ENCODE measurements around the gene RASGRP3. TPM values are rescaled to one million over a fixed set of nuclear protein-coding genes. Genes with fewer than 3 reads are reported as not detected.

RASGRP3 gene
- total RNA-seq, 1 experiment from 2014 or later: 0.59 TPM

DNA sequence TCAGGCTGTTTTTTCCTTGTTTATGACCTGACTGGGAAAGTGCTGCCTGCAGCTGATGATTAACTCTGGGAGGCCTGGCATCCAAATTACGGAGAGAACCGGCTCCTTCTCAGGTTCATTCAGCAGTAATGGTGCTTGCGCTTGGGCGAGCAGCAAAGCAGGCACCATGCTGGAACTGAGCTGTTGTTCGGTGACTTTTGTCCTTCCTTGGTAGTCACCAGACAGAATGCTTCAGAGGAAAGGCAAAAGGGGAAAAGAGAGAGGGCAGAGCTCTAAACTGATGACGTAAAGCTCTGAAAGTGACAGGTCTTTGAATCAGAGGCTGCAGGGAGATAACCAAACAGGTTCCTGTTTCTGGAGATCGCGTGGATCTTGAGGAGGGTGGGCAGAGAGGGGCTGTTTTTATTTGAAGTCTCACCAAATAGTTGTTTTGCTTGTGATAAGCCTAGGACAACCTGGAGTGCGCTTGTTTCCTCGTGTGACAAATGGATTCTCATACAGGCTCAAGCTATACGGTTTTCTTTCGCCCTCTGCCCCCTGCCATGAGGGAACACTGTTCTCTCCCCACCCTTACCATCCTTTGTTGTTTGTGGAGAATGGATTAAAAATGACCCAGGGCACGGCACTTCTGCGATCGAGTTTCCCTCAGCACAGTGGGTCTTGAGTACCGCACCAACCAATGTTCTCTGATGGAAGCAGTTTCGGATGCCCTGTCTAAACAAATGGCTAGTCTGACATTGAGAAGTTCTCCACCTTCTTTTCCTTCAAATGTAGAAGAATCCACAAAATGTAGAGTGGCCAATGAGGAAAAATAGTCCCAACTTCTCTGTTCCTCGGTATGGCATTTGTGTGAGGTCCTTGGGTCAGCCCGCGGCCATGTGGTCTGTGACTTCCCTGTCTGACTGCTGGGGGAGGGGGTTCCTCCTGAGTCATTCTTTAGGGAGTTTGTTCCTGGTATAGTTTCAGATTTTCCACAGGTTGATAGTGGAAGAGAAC, 1.3 kb downstream of the RASGRP3 start:
- Histone ChIP-seq H3K4me2 (ENCODE audit: low read length) (no peak overlapping the region), H4K20me1 (ENCODE audit: insufficient read depth) (no peaks in the 10 kb centered on the region), H3K9me2 (ENCODE audit: insufficient read depth) (no peaks in the 10 kb centered on the region), H3K27me3 (ENCODE audit: insufficient read depth, low read length) (no peaks in the 10 kb centered on the region), H3K9me3 (ENCODE audit: control insufficient read depth in 1 of 2, insufficient read depth in 1 of 2, low read depth in 1 of 2, low read length in 2 of 2) (no peaks in the 10 kb centered on the region), H3K36me3 (ENCODE audit: control insufficient read depth in 1 of 2, insufficient read depth in 2 of 2, low read length in 2 of 2) (no peaks in the 10 kb centered on the region), H3K27ac (ENCODE audit: low read depth, low read length) (no peak overlapping the region), H3K9ac (ENCODE audit: low read length) (no peak overlapping the region), H2AFZ (ENCODE audit: low read depth, low read length, poor library complexity, severe bottlenecking) (no peak overlapping the region), H3K4me1 (ENCODE audit: control insufficient read depth in 1 of 2, insufficient read depth in 2 of 2, low read length in 2 of 2) (peaks cover 0 to 19% of the 10 kb centered on the region in 2 experiments; a peak in 3 of 4 replicates), H3K79me2 (ENCODE audit: insufficient read depth, low read length) (no peaks in the 10 kb centered on the region), H3K4me3 (replicated peaks in 1 of 2; ENCODE audit: low read depth in 1 of 2, low read length in 2 of 2) (no peak overlapping the region)
- no peak for ATAC-seq
- DNase-seq (ENCODE audit: low read depth, low spot score): no peak
- POLR2A ChIA-PET: no interaction called here
- RAD21 ChIA-PET (ENCODE audit: low non-redundant PET in 1 of 2, low total read pairs in 2 of 2, uncharacterized antibody in 2 of 2, unreplicated experiment in 2 of 2): no interaction called here
- CTCF ChIA-PET: no interaction called here
- no TSS peak for BruUV-seq (replicated peaks)
- intact Hi-C loops (cut with micrococcal nuclease): loop anchor here (10.0 kb wide), 1 partner anchor 107 kb away; no protein-coding TSS in a partner anchor
- no peak for TF ChIP-seq SP1 (IDR thresholded peaks at IDR 0.05; ENCODE audit: low read depth)
- no peak for TF ChIP-seq REST (IDR thresholded peaks at IDR 0.05; ENCODE audit: low read depth)
- no peak for TF ChIP-seq YY1 (IDR thresholded peaks at IDR 0.05; ENCODE audit: extremely low read depth, insufficient replicate concordance, low read depth, low read length)
- no peak for TF ChIP-seq ZNF274 (IDR thresholded peaks at IDR 0.05; ENCODE audit: low read depth, low read length)
- TF ChIP-seq, protein P1, sequence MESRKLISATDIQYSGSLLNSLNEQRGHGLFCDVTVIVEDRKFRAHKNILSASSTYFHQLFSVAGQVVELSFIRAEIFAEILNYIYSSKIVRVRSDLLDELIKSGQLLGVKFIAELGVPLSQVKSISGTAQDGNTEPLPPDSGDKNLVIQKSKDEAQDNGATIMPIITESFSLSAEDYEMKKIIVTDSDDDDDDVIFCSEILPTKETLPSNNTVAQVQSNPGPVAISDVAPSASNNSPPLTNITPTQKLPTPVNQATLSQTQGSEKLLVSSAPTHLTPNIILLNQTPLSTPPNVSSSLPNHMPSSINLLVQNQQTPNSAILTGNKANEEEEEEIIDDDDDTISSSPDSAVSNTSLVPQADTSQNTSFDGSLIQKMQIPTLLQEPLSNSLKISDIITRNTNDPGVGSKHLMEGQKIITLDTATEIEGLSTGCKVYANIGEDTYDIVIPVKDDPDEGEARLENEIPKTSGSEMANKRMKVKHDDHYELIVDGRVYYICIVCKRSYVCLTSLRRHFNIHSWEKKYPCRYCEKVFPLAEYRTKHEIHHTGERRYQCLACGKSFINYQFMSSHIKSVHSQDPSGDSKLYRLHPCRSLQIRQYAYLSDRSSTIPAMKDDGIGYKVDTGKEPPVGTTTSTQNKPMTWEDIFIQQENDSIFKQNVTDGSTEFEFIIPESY (IDR thresholded peaks at IDR 0.05; ENCODE audit: extremely low read depth, insufficient replicate concordance, low read length): no peak
- no peak for TF ChIP-seq ZFX (IDR thresholded peaks at IDR 0.05)
- no peak for TF ChIP-seq RAD21 (IDR thresholded peaks at IDR 0.05; ENCODE audit: low read depth)
- TF ChIP-seq TCF7L2 (IDR thresholded peaks at IDR 0.05; ENCODE audit: borderline replicate concordance, extremely low read depth, insufficient read depth, insufficient read length): no peak
- no peak for TF ChIP-seq CTCF (IDR thresholded peaks at IDR 0.05 in 2 of 3, conservative IDR thresholded peaks at IDR 0.05 in 1 of 3; ENCODE audit: borderline replicate concordance in 1 of 3, insufficient read depth in 1 of 3, low read depth in 2 of 3, low read length in 2 of 3)
- no peak for TF ChIP-seq MAX (IDR thresholded peaks at IDR 0.05)
- no peak for TF ChIP-seq SRF (IDR thresholded peaks at IDR 0.05; ENCODE audit: low read depth)
- no peak for TF ChIP-seq EZH2 (IDR thresholded peaks at IDR 0.05)
- TF ChIP-seq ATF3 (IDR thresholded peaks at IDR 0.05): no peak
- no peak for TF ChIP-seq FOSL1 (IDR thresholded peaks at IDR 0.05; ENCODE audit: low read depth)
- TF ChIP-seq CBX3 (IDR thresholded peaks at IDR 0.05; ENCODE audit: low read depth): no peak
- TF ChIP-seq ELF1 (IDR thresholded peaks at IDR 0.05; ENCODE audit: borderline replicate concordance, low read depth): no peak

Measured in HCT116 (cell line).